GM21367 (cell line): ENCODE measurements around the gene NODAL.

Experiments
- ATAC-seq: cut with Tn5 transposase; IDR thresholded peaks from one replicate; pipeline ENCODE4 v1.9.1; 2021; ENCODE audit not compliant: unreplicated experiment

Gene NODAL

GRCh38 chr10:70433581-70434280 is 7.8 kb downstream of the NODAL start:
- no peak for ATAC-seq

GRCh38 chr10:70432561-70433263 is 8.8 kb downstream of the NODAL start:
- ATAC-seq: no peak

GRCh38 chr10:70432101-70432500 is 9.4 kb downstream of the NODAL start:
- no peak for ATAC-seq

- ATAC-seq: no peak
Observed at GRCh38 chr10:70430493-70431445, 10.7 kb downstream of the NODAL start.

- no peak for ATAC-seq
Observed at GRCh38 chr10:70426823-70427222, 14.7 kb downstream of the NODAL start.

- no peak for ATAC-seq
Observed at GRCh38 chr10:70425096-70425495, 16.4 kb downstream of the NODAL start.

- ATAC-seq: no peak
Observed at GRCh38 chr10:70424320-70424719, 17.2 kb downstream of the NODAL start.

- no peak for ATAC-seq
Observed at GRCh38 chr10:70418713-70419112, 22.8 kb downstream of the NODAL start.

- ATAC-seq: no peak
Observed at GRCh38 chr10:70418229-70418628, 23.3 kb downstream of the NODAL start.

GRCh38 chr10:70417568-70417967 is 23.9 kb downstream of the NODAL start:
- ATAC-seq: no peak

- ATAC-seq: no peak
Observed at GRCh38 chr10:70412356-70412755, 29.1 kb downstream of the NODAL start.

- no peak for ATAC-seq
Observed at GRCh38 chr10:70410608-70411007, 30.9 kb downstream of the NODAL start.

GRCh38 chr10:70409772-70410171 is 31.7 kb downstream of the NODAL start:
- no peak for ATAC-seq

GRCh38 chr10:70405037-70405824 is 36.2 kb downstream of the NODAL start:
- ATAC-seq: peak; percentile 39

GRCh38 chr10:70404787-70405036 is 36.8 kb downstream of the NODAL start:
- no peak for ATAC-seq

- ATAC-seq: peak; percentile 78
Observed at GRCh38 chr10:70404036-70404786, 37.3 kb downstream of the NODAL start, which contains the start of gene EIF4EBP2. Gene EIF4EBP2, plus strand, starts transcription at chr10:70404145. Its CDS starts 257 bp downstream, at chr10:70404402.

- ATAC-seq: peak; percentile 5
Observed at GRCh38 chr10:70403483-70404035, 37.9 kb downstream of the NODAL start.

- no peak for ATAC-seq
Observed at GRCh38 chr10:70399177-70399576, 42.3 kb downstream of the NODAL start.

GRCh38 chr10:70396140-70396539 is 45.3 kb downstream of the NODAL start:
- ATAC-seq: no peak

GRCh38 chr10:70391654-70392053 is 49.8 kb downstream of the NODAL start:
- ATAC-seq: no peak
